Measurements from ENCODE around the gene PDS5B.
"Not testable (repeated sequence)": the region's sequence is repeated elsewhere in the genome, so short reads cannot be mapped to it uniquely, and the experiment has no call there.

The PDS5B gene, protein sequence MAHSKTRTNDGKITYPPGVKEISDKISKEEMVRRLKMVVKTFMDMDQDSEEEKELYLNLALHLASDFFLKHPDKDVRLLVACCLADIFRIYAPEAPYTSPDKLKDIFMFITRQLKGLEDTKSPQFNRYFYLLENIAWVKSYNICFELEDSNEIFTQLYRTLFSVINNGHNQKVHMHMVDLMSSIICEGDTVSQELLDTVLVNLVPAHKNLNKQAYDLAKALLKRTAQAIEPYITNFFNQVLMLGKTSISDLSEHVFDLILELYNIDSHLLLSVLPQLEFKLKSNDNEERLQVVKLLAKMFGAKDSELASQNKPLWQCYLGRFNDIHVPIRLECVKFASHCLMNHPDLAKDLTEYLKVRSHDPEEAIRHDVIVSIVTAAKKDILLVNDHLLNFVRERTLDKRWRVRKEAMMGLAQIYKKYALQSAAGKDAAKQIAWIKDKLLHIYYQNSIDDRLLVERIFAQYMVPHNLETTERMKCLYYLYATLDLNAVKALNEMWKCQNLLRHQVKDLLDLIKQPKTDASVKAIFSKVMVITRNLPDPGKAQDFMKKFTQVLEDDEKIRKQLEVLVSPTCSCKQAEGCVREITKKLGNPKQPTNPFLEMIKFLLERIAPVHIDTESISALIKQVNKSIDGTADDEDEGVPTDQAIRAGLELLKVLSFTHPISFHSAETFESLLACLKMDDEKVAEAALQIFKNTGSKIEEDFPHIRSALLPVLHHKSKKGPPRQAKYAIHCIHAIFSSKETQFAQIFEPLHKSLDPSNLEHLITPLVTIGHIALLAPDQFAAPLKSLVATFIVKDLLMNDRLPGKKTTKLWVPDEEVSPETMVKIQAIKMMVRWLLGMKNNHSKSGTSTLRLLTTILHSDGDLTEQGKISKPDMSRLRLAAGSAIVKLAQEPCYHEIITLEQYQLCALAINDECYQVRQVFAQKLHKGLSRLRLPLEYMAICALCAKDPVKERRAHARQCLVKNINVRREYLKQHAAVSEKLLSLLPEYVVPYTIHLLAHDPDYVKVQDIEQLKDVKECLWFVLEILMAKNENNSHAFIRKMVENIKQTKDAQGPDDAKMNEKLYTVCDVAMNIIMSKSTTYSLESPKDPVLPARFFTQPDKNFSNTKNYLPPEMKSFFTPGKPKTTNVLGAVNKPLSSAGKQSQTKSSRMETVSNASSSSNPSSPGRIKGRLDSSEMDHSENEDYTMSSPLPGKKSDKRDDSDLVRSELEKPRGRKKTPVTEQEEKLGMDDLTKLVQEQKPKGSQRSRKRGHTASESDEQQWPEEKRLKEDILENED (N-terminal part only)

DNA sequence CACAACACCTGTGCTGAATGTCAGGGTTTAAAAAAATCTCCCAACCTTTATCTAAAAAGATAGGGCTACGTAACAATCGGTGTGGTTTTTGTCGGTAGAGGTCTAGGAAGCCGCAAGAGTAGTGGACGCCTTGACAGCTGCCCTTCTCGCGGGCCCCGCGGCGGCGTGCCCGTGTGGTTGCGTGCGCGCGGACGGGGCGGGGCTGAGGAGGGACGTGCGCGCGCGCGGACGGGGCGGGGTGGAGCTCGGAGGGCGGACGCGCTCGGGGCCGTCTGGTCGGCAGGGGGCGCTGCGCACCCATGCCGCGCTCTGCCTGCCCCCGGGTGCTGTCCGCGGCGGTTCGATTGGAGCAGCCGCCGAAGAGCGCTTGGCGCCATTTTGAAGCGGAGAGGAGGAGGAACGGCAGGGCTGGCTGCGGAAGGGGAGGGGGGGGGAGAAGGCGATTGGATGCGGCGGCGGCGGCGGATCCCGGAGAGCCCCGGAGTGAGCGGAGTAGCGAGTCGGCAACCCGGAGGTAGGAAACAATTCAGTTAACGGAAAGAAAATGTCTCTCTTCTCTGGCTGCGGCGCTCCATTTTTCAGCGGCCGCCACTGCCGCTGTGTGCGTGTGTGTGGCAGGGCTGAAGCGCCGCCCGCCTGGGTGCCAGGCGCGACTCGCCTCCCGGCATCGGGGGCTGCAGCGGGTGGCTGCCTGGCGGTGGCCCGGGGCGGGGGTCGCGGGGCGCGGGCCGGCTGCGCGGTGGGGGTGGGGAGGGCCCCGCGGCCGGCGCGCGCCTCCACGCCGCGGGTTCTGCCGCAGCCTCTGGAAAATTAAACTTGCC is at the start of gene PDS5B:
PDS5B (plus strand) TSS at position 373 of the 821 bp plus-strand sequence. CDS start 62,321 bp downstream, outside the sequence.
- peak; percentile 98 for DNase-seq

DNA sequence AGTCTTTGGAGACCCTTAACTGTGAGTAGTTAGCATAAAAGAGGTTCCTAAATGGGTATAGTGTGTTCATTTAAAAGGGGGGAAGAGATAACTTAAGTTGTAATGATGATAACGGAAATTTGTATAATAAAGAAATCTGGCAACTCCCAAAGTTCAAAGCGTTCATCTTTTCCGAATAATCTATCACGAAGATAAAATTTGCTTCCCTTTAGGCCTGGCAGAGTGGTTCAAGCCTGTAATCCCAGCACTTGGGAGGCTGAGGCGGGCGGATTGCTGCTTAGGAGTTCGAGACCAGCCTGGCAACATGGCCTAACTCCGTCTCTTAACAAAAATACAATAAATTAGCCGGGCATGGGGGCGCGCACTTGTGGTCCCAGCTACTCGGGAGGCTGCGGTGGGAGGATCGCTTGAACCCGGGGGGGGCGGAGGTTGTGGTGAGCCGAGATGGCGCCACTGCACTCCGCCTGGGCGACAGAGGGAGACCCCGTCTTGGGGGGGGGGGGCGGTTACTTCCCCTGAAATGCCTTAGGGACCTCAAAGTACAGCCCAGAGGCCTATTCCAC is 48.6 kb upstream of the PDS5B start:
- peak; percentile 77 for DNase-seq

DNA sequence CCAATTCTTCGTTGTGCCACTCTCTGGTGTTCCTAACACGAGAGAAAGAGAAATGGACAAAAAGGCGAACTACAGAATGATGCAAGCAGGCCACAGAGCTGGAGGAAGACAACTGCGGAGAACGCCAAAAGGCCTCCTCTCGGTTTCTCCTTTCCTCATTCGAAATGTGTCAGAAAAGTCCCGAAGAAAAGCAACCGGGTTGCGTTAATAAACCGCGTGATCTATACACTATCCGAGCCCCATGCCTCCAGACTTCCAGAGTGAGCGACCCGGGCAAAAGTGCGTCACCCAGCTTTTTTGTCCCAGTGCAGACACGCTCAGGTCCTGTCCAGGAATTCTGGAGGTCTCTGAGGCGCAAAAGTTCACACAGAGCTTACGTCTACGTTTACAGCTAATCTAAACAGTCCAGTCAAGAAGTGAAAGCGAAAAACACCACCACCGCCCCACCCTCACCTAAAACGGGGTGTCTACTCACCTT is 48.1 kb upstream of the PDS5B start:
- DNase-seq = no peak

DNA sequence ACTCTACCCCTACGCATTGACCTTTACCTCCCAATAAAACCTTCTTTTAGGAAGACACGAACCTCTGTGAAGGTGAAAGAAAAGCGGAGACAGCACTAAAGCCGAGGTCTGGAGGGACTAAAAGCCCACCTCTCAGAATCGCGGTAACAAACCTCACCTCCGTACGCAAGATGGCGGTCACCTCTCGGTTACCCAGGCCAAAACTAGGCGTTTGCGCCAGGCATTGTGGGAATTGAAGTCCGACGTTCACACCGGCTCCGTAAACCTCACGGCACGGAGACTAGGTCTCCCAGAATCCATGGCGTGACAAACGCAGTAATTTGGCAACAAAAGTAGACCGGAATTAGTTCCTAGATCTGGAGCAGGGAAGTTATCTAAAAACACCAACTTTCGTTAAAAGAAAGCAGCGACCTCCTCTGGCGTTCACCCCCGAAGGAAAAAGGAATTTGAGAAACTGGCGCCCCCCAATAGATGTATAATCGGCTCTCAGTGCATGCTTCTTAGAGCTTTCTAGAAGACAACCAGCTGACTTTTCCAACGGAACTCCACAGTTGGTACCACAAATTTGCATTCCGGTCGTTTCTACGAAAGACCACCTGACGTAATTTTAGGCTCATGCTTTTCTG is 47.5 kb upstream of the PDS5B start, which contains the start of gene N4BP2L2:
N4BP2L2 (minus strand) TSS at position 175 of the 626 bp plus-strand sequence. CDS start 1,768 bp downstream, outside the sequence.
- DNase-seq = peak; percentile 96

DNA sequence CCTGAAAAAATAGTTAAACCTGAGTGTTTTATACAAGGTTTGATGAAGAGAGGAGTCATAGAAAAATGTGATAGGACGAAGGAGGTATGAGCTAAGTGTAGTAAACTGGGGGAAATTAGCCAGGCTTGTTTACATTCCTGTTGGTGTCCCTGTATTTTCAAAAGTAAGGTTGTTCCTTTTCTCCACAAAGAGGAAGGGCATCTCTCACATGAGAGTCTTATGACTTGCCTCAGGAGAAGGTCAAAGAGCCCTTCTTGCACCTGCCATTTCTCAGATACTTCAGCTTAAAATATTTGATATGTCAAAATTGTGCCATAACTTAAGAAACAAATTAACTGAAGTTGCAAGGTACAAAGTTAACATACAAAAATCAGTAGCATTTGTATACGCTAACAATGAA is 44.0 kb upstream of the PDS5B start:
- DNase-seq = no peak

DNA sequence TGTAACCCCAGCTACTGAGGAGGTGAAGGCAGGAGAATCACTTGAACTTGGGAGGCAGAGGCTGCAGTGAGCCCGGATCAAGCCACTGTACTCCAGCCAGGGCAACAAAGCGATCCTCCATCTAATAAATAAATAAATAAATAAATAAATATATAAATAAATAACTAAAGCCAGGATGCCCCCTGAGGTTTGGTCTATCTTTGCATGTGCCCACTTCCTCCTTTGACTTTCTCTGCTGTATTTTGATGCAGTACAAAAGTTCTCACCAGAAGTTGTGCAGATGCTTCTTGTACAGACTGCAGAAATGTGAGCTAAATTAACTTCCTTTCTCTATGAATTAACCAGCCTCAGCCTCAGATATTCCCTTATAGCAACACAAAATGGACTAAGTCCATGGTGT is 41.2 kb upstream of the PDS5B start:
- DNase-seq = no peak

DNA sequence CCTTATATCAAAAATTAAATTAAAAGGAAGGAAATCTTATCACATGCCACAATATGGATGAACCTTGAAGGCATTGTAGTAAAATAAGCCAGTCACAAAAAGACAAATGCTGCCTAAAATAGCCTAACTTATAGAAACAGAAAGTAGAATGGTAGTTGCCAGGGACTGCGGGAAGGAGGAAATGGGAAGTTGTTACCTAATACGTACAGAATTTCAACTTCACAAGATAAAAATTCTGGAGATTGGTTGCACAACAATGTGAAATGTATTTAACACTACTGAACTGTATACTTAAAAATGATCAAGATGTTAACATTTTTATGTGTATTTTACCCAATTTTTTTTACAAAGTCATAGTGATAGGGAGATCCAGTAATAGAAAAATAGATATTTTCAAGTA is 37.4 kb upstream of the PDS5B start:
- DNase-seq = no peak

DNA sequence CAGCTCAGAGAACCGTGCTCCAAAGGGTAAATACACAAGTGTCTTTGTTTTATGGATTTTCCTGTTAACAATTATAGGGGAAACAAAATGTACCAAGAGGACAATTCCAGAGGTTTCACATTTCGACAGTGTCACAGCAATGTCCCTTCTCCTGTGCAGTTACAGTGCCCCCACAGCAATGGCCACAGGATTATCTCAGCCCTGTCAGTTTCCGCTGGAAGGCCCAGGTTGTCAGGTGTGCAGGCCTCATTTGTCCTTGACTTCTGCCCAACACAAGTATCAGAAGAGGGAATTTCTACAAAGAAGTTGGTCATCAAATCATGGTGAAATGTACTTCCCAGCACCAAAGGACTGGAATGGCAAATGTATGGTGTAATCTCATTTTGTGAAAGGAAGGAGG is 36.5 kb upstream of the PDS5B start:
- DNase-seq = no peak

DNA sequence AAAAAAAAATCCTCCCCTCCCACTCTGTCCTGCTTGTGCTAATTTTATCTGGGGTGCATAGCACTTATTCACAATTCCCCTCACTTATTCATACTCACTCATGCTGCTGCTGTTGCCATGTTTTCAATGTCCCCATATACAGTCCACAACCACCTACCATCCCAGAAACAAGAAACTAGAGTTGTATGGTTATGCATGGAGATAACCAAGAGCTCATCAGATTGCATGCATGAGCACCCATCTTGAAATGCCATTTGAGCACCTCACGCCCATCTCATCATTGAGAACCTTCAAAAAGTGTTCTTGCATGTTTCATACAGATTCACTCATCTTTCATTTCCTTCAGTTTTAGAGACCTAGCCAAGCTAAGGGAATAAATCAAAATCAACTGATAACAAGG is 32.5 kb upstream of the PDS5B start:
- DNase-seq = no peak

DNA sequence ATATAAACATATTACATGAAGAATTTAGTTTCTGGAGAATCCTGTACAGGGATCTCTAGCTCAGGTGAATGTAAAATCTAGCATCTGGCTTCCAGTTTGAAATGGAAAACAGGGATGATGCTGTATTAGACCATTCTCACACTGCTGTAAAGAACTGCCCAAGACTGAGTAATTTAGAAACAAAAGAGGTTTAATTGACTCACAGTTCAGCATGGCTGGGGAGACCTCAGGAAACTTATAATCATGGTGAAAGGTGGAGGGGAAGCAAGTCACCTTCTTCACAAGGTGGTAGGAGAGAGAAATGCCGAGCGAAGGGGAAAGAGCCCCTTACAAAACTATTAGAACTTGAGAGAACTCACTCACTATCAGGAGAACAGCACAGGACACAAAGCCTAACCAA is 30.6 kb upstream of the PDS5B start:
- no peak for DNase-seq

DNA sequence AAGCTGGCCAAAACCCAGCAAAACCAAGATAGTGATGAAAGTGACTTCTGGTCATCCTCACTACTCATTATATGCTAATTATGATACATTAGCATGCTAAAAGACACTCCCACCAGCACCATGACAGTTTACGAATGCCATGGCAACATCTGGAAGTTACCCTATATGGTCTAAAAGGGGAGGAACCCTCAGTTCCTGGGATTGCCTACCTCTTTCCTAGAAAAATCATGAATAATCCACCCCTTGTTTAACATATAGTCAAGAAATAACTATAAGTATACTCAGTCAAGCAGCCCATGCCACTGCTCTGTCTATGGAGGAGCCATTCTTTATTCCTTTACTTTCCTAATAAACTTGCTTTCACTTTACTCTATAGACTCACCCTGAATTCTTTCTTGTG is 25.4 kb upstream of the PDS5B start:
- DNase-seq = not testable (repeated sequence)

DNA sequence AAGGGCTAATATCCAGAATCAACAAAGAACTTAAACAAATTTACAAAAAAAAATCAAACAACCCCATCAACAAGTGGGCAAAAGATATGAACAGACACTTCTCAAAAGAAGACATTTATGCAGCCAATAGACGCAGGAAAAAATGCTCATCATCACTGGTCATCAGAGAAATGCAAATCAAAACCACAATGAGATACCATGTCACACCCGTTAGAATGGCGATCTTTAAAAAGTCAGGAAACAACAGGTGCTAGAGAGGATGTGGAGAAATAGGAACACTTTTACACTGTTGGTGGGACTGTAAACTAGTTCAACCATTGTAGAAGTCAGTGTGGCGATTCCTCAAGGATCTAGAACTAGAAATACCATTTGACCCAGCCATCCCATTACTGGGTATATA is 10.6 kb upstream of the PDS5B start:
- not testable (repeated sequence) for DNase-seq

DNA sequence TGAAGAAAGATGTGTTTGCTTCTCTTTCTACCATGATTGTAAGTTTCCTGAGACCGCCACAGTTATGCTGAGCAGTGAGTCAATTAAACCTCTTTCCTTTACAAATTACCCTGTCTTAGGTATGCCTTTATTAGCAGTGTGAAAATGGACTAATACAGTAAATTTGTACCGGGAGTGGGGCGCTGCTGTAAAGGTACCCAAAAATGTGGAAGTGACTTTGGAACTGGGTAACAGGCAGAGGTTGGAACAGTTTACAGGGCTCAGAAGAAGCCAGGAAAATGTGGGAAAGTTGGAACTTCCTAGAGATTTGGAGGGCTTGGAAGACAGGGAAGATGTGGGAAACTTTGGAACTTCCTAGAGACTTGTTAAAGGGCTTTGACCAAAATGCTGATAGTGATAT is 9.2 kb upstream of the PDS5B start:
- no peak for DNase-seq

DNA sequence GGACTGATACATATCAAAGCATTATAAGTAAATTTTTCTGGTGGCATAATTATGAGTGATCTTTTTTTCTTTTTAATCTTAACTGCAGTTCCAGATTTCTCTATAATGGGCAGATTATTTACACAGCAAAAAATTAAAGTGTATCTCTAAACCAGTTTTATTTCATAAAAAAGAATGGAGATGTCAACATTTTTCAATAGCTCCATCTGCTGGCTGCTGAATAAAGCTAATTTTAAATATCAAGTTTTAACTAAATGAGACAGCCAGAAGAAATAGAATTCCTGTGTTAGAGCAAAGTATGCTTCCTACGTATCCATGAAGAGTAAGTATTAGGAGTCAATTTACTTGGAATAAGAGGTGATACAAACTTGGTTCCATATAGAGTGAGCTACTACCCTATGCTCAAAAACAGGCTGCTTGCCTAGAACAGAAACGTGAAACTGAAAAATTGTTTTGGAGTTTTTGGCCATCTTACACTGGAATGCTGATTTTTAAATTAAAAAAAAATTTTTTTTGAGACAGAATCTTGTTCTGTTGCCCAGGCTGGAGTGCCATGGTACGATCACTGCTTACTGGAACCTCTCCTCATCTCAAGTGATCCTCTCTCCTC is 5.0 kb upstream of the PDS5B start:
- DNase-seq = no peak

DNA sequence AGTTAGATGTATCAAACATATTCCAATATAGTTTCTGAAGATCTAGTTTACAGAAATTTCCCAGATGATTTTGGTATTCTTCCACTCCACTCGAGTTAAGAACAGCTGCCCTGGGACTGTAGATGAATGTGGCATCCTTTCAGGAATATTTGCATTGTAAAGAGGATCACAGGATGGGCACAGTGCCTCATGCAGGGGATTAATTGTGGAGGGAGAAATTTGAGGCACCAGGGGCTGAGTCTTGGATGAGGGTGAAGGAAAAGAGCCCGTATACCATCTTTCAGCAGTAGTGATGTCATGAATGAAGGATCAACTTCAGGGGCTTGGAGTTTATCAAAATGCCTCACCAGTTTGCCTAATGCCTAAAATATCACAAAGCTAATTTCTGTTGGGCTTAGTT is 4.0 kb upstream of the PDS5B start:
- DNase-seq = no peak

DNA sequence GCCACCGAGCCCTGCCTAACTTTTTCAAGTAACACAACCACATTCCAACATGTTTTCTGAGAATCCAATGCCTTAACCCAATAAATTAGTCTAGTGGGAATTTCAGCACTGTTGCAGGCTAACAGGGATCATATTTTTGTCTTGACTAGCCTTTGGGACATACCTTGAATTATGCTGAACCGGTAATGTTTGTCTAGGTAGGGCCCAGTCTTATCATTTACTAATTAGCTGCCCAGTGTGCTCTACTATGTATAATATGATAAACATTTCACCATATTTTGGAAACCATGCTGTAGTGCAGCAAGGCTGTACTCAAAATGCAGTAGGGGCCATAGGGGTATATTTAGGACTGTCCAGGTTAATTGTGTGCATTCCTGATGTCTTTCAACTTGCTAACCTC is 3.3 kb upstream of the PDS5B start:
- DNase-seq = no peak

DNA sequence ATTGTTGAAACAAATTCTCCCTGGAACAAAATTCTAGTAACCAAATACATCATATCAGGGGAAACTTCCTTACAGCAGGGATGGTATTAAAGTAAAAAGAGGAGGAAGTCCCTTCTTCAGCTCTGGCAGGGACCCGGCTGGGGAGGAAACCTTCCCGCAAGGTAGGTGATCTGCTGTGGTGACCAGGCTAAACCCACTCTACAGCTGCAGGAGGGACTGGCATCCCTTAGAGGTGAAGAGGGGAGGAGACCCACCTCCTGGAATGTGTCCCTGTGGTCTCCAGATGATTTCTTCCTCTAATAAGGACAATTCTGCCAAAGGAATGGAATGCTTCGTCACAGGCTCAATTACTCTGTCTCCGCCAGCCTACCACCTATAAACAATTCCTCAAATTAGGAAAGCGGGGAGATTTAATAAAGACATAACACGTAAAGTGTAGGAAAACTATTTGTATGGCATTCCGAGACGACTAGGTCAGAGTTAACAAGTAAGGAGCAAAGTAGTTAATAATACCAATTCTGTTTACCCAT is 637 bp upstream of the PDS5B start:
- peak; percentile 65 for DNase-seq

DNA sequence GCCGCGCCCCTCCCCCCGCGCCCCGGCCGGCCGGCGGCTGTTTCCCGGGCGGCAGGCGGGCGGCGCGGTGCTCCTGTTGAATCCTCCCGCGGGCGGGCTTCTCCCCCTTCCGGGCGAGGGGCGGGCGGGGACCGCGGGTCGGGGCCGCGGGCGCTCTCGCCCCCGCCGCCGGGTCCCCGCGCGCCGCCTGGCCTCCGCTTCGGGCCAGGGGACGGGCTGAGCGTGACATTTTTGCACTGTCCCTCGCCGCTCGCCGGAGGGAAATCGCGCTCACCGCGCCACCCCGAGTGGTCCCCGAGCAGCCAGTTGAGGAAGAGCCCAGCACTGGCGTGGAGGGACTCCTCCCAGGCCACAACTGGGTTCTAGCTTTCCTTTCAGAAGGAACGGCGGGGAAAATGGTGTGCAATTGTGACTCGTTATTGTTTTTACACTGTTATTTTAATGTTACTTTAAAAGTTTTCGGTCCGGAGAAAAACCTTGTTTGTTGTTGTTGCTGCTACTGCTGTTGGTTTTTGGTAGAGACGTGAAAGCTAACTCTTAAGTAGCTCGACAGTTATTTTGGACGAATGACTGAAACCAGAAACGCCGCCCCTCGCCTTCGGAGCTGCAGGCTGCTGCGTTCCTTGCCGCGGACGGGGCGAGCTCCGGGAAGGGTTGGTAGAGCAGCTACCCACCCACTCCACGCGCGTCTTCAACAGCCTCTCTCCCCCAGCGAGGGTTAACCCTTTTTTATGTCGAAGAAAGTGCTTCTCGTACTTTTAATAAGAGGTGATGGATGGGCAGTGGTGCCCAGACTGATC is 959 bp downstream of the PDS5B start:
- peak; percentile 85 for DNase-seq

DNA sequence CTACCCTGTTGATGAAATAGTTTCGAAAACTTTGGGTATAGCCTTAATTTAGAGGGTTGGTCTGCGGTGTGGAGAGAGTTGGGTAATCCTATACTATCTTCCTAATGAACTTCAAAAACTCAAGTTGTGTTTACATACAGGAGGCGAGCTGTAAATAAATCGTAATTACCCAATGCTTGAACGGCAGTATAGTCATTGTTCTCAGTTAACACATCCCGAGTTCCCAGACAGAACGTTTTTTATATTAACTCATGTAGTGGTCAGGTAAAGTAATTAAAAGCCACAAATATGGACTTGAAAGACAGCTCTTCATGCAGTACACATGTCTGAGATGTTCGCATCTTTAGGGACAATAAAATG is 1.5 kb downstream of the PDS5B start:
- DNase-seq = no peak

DNA sequence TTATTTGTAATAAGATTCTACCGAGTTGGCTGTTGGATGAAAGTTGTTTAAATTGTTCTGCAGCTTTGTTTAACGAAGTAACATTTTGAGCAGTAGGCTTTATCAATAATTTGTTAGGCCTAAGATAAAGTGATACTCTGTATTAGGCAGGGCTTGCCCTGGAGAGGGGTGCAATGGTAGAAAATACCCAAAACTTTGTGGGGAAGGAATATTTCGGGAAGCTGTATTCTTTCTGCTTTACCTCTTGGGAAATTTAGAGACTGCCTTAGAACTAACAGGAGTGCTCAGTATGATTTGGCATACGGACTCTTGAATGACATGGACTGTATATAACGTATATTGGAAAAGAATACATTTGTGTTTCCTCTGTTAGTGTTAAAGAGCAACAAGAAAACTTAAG is 2.5 kb downstream of the PDS5B start:
- no peak for DNase-seq

Data from activated effector memory CD4-positive, alpha-beta T cell treated with anti-CD3 and anti-CD28 coated beads, Interleukin-2, amount 50 U/mL, for 16 hours (primary cell).